ENCODE results near the gene SH3BP2.

The SH3BP2 gene

DNA sequence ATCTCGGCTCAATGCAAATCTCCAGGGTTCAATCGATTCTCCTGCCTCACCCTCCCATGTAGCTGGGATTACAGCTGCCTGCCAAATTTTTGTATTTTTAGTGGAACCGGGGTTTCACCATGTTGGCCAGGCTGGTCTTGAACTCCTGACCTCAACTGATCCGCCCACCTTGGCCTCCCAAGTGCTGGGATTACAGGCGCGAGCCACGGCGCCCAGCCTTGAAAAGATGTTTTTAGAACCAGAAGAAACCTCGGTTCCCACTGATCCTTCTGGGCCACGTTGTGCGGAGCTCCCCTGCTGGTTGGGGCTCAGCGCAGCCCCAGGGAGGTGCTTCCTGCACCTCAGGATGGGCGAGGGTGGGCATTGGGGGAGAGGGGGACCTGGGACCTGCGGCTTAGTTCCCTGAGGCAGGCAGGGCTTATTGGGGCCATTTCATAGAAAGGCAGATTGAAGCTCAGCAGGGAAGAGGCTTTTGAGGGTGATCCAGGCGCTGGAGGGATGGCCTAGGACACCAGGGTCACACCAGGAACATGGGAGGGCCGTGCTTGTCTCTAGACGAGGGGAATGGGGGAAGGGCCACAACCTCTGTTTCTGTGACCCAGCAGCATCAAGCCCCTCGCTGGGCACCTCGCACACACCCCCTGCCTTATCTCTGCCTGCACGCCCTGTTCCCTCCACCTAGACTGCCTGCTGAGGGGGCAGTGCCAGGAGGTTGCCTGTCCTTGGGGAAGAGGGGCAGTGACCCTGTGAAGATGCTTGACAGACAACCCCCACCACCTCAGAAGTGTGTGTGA is 44.4 kb downstream of the SH3BP2 start:
- TF ChIP-seq, protein P1, sequence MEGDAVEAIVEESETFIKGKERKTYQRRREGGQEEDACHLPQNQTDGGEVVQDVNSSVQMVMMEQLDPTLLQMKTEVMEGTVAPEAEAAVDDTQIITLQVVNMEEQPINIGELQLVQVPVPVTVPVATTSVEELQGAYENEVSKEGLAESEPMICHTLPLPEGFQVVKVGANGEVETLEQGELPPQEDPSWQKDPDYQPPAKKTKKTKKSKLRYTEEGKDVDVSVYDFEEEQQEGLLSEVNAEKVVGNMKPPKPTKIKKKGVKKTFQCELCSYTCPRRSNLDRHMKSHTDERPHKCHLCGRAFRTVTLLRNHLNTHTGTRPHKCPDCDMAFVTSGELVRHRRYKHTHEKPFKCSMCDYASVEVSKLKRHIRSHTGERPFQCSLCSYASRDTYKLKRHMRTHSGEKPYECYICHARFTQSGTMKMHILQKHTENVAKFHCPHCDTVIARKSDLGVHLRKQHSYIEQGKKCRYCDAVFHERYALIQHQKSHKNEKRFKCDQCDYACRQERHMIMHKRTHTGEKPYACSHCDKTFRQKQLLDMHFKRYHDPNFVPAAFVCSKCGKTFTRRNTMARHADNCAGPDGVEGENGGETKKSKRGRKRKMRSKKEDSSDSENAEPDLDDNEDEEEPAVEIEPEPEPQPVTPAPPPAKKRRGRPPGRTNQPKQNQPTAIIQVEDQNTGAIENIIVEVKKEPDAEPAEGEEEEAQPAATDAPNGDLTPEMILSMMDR (IDR thresholded peaks at IDR 0.05; ENCODE audit: insufficient read depth, low read length, poor library complexity, severe bottlenecking): no peak
- Histone ChIP-seq H3K36me3 (ENCODE audit: control insufficient read depth, insufficient read depth, low read length) (peaks cover 17% of the 10 kb centered on the region), H3K4me3 (replicated peaks; ENCODE audit: low read depth, low read length) (no peak overlapping the region), H3K27me3 (replicated peaks; ENCODE audit: control insufficient read depth, insufficient read depth, low read length) (no peaks in the 10 kb centered on the region)
- DNase-seq (ENCODE audit: extremely low read depth, insufficient read length): no peak

DNA sequence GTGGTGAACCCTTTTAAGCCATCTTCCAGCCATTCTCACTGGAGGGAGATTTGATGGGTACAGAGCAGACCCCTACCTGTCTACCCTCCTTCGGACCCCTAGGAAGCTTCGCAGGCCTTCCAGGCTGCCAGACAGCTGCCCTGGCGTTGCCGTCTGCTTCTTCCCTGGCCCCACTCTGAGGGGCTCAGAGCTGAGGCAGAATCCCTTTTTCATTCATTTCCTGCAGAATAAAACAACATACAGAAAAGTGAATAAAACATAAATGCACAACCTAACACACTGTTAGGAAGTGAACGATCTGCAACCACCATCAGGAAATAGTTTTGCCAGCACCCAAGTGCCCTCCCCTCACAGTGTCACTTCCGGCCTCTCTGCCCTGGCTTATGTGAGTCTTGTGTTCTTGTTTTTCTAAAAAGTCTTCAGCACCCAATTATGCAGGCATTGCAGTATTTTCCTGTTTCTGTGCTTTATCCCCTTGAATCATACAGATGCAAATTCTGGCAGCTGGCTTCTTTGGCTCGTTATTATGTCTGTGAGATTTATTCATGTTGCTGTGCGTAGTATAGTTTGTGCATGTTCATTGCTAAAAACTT is 45.1 kb downstream of the SH3BP2 start:
- no peak for DNase-seq (ENCODE audit: extremely low read depth, insufficient read length)
- TF ChIP-seq, protein P1 (IDR thresholded peaks at IDR 0.05; ENCODE audit: insufficient read depth, low read length, poor library complexity, severe bottlenecking): no peak

DNA sequence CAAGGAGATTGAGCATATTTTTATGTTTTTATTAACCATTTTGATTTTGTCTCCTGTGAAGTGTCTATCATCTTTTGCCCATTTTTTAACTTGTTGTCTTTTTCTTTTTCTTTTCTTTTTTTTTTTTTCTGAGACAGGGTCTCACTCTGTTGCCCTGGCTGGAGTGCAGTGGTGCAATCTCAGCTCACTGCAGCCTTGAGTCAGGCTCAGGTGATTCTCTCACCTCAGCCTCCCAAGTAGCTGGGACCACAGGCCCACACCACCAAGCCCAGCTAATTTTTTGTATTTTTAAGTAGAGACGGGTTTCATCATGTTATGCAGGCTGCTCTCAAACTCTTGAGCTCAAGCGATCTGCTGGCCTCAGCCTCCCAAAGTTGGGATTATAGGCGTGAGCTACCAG is 46.2 kb downstream of the SH3BP2 start:
- DNase-seq (ENCODE audit: extremely low read depth, insufficient read length): no peak
- Histone ChIP-seq H3K36me3 (ENCODE audit: control insufficient read depth, insufficient read depth, low read length) (peaks cover 8% of the 10 kb centered on the region), H3K27me3 (replicated peaks; ENCODE audit: control insufficient read depth, insufficient read depth, low read length) (no peaks in the 10 kb centered on the region), H3K4me3 (replicated peaks; ENCODE audit: low read depth, low read length) (no peak overlapping the region)
- TF ChIP-seq, protein P1 (IDR thresholded peaks at IDR 0.05; ENCODE audit: insufficient read depth, low read length, poor library complexity, severe bottlenecking): no peak

More for the DNA sequence above, 45.1 kb downstream of the SH3BP2 start:
- Histone ChIP-seq H3K27me3 (replicated peaks; ENCODE audit: control insufficient read depth, insufficient read depth, low read length) (no peaks in the 10 kb centered on the region), H3K4me3 (replicated peaks; ENCODE audit: low read depth, low read length) (no peak overlapping the region; the same call in 1 of the 2 replicates), H3K36me3 (ENCODE audit: control insufficient read depth, insufficient read depth, low read length) (peaks cover 16% of the 10 kb centered on the region)

DNA sequence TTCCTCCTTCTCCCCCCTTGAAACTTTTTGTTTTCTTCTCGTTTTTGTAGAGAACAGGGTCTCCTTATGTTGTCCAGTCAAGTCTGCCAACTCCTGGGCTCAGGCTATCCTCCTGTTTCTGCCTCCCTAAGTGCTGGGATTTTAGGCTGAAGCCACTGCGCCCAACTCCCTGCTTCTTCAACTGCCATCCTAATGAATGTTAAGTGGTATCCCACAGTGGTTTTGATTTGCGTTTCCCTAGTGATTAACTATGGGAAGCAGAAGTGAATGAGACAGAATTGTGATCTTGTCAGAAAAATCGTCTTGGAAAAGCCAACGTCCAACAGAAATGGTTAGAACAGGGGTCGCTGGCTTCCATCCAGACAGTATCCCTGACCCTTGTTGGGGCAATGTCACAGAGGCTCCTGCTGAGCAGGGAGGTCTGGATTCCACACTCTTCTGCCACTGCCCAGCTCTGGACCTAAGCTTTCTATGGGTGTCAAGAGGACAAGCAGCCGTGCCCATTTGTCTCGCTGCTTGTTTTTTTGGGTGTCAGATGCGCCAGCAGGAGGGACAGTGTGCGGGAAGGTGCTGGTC is 49.9 kb downstream of the SH3BP2 start:
- Histone ChIP-seq H3K27me3 (replicated peaks; ENCODE audit: control insufficient read depth, insufficient read depth, low read length) (no peaks in the 10 kb centered on the region), H3K4me3 (replicated peaks; ENCODE audit: low read depth, low read length) (peak overlapping the region; percentile 96), H3K36me3 (ENCODE audit: control insufficient read depth, insufficient read depth, low read length) (no peaks in the 10 kb centered on the region)
- DNase-seq (ENCODE audit: extremely low read depth, insufficient read length): no peak
- TF ChIP-seq, protein P1 (IDR thresholded peaks at IDR 0.05; ENCODE audit: insufficient read depth, low read length, poor library complexity, severe bottlenecking): no peak

DNA sequence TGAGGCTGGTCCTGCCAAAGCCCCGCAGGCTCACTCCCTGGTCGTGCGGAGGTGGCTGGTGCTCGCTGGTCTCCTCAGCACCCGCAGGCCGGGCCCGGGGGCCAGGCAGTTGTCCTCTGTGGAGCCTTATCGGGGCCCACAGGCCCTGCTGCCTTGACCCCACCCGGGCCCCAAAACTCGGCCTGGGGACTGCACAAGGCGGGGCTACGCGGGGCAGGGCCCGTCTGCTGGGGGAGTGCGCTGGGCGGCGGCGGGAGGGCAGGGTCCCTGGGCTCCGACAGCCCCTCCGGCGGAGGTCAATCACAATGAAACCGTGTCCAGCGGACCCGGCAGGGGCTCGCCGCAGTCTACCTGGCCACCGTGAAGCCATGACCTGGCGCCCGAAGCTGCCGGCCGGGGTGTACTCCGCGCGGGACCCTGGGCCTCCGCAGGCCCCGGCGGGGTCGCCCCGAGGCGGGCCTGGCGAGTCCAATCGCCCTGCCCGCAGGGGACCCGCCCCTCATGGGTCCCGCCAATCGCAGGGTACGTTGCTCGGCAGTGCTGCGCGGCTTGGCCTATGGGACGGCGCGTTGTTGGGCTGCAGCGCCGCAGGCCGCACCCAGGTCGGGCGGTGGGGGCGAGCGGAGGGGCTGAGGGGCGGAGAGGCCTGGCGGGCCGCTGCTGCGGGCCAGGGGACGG is 50.5 kb downstream of the SH3BP2 start, which contains the start of gene ADD1:
TSS of gene ADD1 (plus strand) at position 582 of the 678 bp plus-strand sequence. CDS start 32,072 bp downstream, outside the sequence.
- peak; percentile 99 for DNase-seq (ENCODE audit: extremely low read depth, insufficient read length)
- no peaks in the 10 kb centered on the region for H3K36me3 ChIP-seq (ENCODE audit: control insufficient read depth, insufficient read depth, low read length)
- TF ChIP-seq, protein P1 (IDR thresholded peaks at IDR 0.05; ENCODE audit: insufficient read depth, low read length, poor library complexity, severe bottlenecking): no peak
- H3K27me3 ChIP-seq (replicated peaks; ENCODE audit: control insufficient read depth, insufficient read depth, low read length): no peaks in the 10 kb centered on the region
- peak within 1 kb of the TSS; percentile 96 for H3K4me3 ChIP-seq (replicated peaks; ENCODE audit: low read depth, low read length)
